AG09319 (cell line): Measurements from ENCODE around the gene RSRC1.

Source experiments
- DNase-seq: peaks from one replicate; pipeline ENCODE4 v3.0.0-alpha.2; 2010; ENCODE audit warnings: low read depth; ENCODE audit errors: extremely low read depth
- TF ChIP-seq, protein P1 (sequence below): IDR thresholded peaks from 2 replicates; pipeline ENCODE4 v1.5.1; 2011; ENCODE audit warnings: low read depth, mild to moderate bottlenecking, inconsistent platforms, low read length, moderate library complexity

RSRC1 gene

DNA sequence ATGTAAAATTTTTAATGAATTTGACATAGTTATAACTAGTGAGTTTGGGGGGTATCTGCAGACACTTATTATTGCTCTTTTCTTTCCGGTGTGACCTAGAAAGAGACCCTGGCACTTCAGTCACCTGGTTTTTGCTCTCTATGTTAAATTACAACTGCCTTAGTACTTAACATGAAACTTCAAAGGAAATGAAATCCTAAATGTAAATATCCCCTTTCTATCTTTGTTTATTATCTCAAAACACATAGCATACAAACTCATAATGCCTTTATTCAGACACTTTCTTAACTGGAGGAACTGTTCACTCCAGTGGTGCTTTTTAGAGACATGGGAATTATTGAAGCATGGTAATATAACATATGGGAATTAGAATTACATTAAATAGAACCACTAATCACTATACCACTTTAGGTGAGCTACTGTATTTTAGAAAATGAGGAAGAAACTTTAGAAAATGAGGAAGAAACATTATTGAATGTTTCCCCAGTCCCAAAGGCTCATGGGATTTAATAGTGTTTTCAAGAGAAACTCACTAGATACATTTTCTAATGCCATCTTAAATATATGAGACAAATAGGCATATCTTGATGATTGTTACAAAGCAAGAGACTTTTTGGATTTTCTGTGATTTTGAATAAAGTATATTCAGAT lies 341.6 kb downstream of the RSRC1 start:
- DNase-seq, result no peak
- TF ChIP-seq, protein P1, sequence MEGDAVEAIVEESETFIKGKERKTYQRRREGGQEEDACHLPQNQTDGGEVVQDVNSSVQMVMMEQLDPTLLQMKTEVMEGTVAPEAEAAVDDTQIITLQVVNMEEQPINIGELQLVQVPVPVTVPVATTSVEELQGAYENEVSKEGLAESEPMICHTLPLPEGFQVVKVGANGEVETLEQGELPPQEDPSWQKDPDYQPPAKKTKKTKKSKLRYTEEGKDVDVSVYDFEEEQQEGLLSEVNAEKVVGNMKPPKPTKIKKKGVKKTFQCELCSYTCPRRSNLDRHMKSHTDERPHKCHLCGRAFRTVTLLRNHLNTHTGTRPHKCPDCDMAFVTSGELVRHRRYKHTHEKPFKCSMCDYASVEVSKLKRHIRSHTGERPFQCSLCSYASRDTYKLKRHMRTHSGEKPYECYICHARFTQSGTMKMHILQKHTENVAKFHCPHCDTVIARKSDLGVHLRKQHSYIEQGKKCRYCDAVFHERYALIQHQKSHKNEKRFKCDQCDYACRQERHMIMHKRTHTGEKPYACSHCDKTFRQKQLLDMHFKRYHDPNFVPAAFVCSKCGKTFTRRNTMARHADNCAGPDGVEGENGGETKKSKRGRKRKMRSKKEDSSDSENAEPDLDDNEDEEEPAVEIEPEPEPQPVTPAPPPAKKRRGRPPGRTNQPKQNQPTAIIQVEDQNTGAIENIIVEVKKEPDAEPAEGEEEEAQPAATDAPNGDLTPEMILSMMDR, result no peak

DNA sequence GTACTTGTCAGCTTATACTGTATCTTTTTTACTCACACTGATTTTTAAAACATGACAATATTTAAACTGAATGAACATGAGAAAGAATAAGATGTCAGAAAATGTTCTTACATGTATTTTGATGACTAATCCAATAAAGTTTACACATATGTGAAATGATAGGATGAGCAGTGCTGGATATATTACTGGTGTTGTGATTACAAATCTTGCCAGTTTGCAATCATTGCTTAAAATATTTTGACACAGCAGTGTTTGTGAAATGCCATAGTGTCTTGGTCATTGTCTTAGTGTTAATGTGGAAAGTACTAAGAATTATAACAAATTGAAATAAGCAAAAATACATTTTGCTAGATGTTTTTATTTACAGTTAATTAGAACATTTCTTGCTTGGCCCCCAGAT lies 342.4 kb downstream of the RSRC1 start:
- no peak for DNase-seq
- TF ChIP-seq, protein P1, result no peak

DNA sequence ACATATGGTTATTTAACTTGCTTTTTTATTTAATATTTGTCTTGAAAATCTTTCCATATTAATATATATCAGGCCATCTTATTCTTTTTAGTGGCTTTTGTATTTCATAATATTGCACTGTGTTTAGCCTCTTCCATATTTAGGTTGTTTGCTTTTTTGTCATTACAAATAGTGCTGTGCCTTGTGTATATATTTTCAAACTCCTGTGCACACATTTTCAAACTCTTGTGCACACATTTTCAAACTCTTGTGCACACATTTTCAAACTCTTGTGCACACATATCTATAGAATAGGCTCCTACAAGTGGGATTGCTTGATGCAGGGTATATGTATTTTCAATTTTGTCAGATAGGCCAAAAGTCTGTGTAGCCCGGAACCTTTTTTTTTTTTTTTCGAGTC lies 343.1 kb downstream of the RSRC1 start:
- TF ChIP-seq, protein P1, result no peak

DNA sequence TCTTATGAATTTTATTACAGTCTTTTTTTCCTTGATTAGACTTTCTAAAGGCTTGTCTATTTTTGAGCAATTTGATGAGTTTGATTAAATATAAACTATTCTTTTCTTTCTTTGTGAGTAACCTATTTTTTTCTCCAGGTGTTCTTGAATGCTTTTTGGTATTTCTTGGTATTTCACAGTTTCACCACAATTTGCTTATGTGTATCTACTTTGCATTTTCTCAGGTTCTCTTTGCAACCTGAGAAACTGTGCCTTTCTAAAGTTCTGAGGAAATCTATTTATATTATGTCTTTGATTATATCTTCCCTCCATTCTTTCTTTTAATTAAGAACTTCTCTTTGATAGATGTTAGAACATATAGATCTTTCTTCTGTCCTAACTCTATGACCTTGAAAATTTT lies 344.0 kb downstream of the RSRC1 start:
- no peak for DNase-seq
- TF ChIP-seq, protein P1, result no peak

More for the DNA sequence above, 343.1 kb downstream of the RSRC1 start:
- no peak for DNase-seq

DNA sequence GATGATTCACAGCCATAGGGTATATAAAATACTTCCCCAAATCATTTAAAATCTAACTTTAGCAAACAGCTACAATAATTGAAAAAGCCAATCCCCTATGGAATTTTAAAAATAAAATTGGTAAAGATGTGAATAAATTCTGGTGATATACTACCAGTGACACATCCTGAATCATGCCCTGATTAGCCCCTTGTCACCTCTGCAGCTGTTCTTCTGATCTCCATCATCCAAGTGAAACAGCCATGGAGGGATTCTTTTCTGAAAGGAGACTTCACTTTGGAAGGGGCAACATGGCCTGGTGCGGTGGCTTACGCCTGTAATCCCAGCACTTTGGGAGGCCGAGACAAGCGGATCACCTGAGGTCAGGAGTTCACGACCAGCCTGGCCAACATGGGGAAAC lies 345.5 kb downstream of the RSRC1 start:
- TF ChIP-seq, protein P1, result no peak
- DNase-seq, result no peak

DNA sequence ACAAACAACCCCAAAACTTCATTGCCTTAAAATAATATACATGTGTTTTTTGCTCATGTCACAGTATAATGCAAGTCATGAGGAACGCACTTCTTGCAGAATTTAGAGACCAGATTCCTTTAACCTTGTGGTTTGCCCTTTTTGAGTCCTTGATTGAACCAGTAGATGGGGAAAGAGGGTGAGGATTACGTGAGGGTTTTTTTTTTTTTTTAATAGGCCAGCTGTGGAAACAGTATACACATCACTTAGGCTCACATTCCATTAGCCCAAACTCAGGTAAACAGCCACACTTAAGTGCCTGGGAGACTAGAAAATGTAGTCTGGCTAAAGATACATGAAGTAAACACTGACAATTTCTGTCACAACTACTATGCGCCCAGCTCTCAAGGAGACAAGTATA lies 346.2 kb downstream of the RSRC1 start:
- TF ChIP-seq, protein P1, result no peak
- no peak for DNase-seq

DNA sequence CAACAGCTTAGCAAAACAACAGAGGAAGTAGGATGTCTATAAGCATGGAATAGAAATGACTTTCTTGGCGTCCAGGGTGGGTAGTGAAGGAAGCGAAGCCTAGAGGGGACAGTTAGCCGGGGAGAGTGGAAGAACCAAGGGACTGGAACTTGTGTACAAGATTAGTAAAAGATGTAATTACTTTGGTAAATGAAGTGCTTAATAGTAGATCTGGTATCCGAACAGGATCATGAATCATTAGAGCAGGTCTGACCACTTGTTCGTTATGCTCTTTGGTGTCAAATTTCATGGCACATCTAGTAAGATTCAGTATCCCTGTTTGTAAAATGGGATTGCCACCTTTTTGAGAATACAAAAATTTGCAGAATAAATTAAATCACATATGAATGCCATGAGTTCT lies 348.6 kb downstream of the RSRC1 start:
- no peak for DNase-seq
- TF ChIP-seq, protein P1, result no peak
